Psoas muscle (tissue), 8 donors: ENCODE results near the gene CHRM5. TPM values are rescaled to one million over a fixed set of nuclear protein-coding genes. Genes with fewer than 3 reads are reported as not detected.

Source experiments
- ATAC-seq, 4 donors: fragments of 200-7000 bp; cut with Tn5 transposase; one replicate each; pipeline ENCODE4 v1.9.1; 2020; ENCODE audit warnings: moderate library complexity in 3 of 4, mild to moderate bottlenecking in 2 of 4
- DNase-seq, 2 donors: peaks; one replicate each; pipeline ENCODE4 v3.0.0-alpha.2; 2020
- H3K27ac ChIP-seq: fragments of 200-600 bp; one replicate; pipeline ENCODE4 v1.8.0; 2022
- H3K27me3 ChIP-seq, 3 donors: fragments of 200-600 bp in 1 of 3; one replicate each; pipeline versions ENCODE4 v1.6.1 to v1.8.0; 2013 to 2022; ENCODE audit warnings: low read length in 2 of 3, mild to moderate bottlenecking in 2 of 3, moderate library complexity in 1 of 3; ENCODE audit not compliant: insufficient read depth in 3 of 3
- H3K36me3 ChIP-seq, 2 donors: fragments of 200-600 bp in 1 of 2; one replicate each; pipeline versions ENCODE4 v1.6.1 to v1.8.0; 2013 to 2022; ENCODE audit warnings: low read depth in 1 of 2, mild to moderate bottlenecking in 1 of 2, moderate library complexity in 1 of 2; ENCODE audit not compliant: insufficient read depth in 1 of 2
- H3K4me1 ChIP-seq: fragments of 200-600 bp; one replicate; pipeline ENCODE4 v1.8.0; 2022
- H3K4me3 ChIP-seq: fragments of 200-600 bp; one replicate; pipeline ENCODE4 v1.8.0; 2022; ENCODE audit warnings: mild to moderate bottlenecking
- H3K9me3 ChIP-seq: fragments of 200-600 bp; one replicate; pipeline ENCODE4 v1.8.0; 2022
- WGBS, 3 donors: extraction: QIAGEN DNeasy Blood & Tissue Kit; methylation state at CpG; one replicate each; pipeline versions ENCODE4 v1.1.6 to v1.1.7; 2013; 5-methylcytosine and 5-hydroxymethylcytosine counted together
- intact Hi-C, 2 donors: fragments of 100-400 bp; cut with DNase I; formaldehyde crosslinking; loops; one replicate each; pipeline versions ENCODE4 v1.11.0 to v1.14.2; 2022
- polyA plus RNA-seq, 3 donors: library from polyadenylated mRNA; stranded (reverse); fragments of 200-250 nt; gene quantifications; one replicate each; pipeline ENCODE4 v1.2.3, GENCODE V29; 2013
- total RNA-seq, 4 donors: library from RNA; stranded (reverse); fragmentation: NEBNext Ultra II Directional in 2 of 4; extraction: Animal tissue kit (Norgen Biotek cat#: 25700) in 2 of 4; gene quantifications; one replicate each; pipeline versions ENCODE4 v1.2.1 to v1.2.4, GENCODE V29; 2021 to 2023
- TF ChIP-seq, protein P1 (sequence below): fragments of 200-600 bp; IDR thresholded peaks from one replicate; pipeline ENCODE4 v1.8.0; 2022; ENCODE audit warnings: antibody characterized with exemption
- donor health status: healthy with polysubstance abuse.
- donor health status: DM: no; HTN: no; CAD: no; lungs with moderate emphysema.
- donor health status: Bipolar disorder and iron deficiency.
- donor health status: healthy.
- donor health status: DM: yes; HTN: yes; CAD: no.
- donor health status: DM: no; HTN: no; CAD: no.
- donor health status: DM: no; HTN: no; CAD: no.
- donor health status: DM: yes; HTN: yes; CAD: no.

CHRM5 gene
- total and polyA plus RNA-seq, 7 donors, result under 0.01 to 0.04 TPM; not detected in 5

GRCh38 chr15:34056911-34057310 is 88.6 kb downstream of the CHRM5 start:
- no peak for ATAC-seq

GRCh38 chr15:34059476-34059875 is 91.2 kb downstream of the CHRM5 start:
- intact Hi-C loops, result no loop called here
- H3K36me3 ChIP-seq, result no peaks in the 10 kb centered on the region
- TF ChIP-seq, protein P1, sequence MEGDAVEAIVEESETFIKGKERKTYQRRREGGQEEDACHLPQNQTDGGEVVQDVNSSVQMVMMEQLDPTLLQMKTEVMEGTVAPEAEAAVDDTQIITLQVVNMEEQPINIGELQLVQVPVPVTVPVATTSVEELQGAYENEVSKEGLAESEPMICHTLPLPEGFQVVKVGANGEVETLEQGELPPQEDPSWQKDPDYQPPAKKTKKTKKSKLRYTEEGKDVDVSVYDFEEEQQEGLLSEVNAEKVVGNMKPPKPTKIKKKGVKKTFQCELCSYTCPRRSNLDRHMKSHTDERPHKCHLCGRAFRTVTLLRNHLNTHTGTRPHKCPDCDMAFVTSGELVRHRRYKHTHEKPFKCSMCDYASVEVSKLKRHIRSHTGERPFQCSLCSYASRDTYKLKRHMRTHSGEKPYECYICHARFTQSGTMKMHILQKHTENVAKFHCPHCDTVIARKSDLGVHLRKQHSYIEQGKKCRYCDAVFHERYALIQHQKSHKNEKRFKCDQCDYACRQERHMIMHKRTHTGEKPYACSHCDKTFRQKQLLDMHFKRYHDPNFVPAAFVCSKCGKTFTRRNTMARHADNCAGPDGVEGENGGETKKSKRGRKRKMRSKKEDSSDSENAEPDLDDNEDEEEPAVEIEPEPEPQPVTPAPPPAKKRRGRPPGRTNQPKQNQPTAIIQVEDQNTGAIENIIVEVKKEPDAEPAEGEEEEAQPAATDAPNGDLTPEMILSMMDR, result no peak
- H3K27me3 ChIP-seq, result no peaks in the 10 kb centered on the region
- ATAC-seq (no peak), DNase-seq (no peak)
- H3K4me1 ChIP-seq, result no peaks in the 10 kb centered on the region
- H3K9me3 ChIP-seq, result no peaks in the 10 kb centered on the region
- WGBS, 3 donors, result 36 to 40% (median 39%) methylated on average over 2 of the region's 2 CpGs
- no peak overlapping the region for H3K27ac ChIP-seq
- H3K4me3 ChIP-seq, result no peak overlapping the region

More at GRCh38 chr15:34056911-34057310, 88.6 kb downstream of the CHRM5 start:
- H3K27me3 ChIP-seq, result no peaks in the 10 kb centered on the region
- DNase-seq, result no peak
- no peaks in the 10 kb centered on the region for H3K9me3 ChIP-seq
- no peaks in the 10 kb centered on the region for H3K36me3 ChIP-seq
- no peak overlapping the region for H3K4me3 ChIP-seq
- no peaks in the 10 kb centered on the region for H3K4me1 ChIP-seq
- no peak overlapping the region for H3K27ac ChIP-seq
- intact Hi-C loops, result no loop called here
- 84 to 94% (median 86%) methylated on average over 5 of the region's 5 CpGs for WGBS, 3 donors
- TF ChIP-seq, protein P1, result no peak

DNA sequence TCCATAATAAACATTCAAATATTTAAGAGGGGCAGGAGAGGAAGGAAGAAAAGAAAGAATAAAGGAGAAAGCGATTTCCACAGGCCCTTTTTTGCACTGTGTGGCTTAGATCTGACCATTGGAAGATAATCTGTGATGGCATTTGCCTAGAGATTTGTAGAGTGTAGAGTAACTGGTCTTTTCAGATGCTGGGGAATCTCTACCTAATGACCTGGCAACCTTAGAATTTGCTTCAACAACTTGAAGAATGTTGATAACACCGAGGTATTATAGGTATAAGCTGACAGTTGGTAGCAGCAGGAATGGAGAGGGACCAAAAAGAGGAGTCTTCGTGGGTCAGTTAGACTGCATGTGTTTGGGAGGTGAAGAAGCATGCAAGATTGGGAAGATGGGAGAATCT is 91.6 kb downstream of the CHRM5 start:
- H3K9me3 ChIP-seq, result no peaks in the 10 kb centered on the region
- no peak overlapping the region for H3K4me3 ChIP-seq
- 68 to 70% (median 70%) methylated on average over 3 of the region's 3 CpGs for WGBS, 3 donors
- no peaks in the 10 kb centered on the region for H3K27me3 ChIP-seq
- DNase-seq (no peak), ATAC-seq (no peak)
- H3K27ac ChIP-seq, result no peak overlapping the region
- intact Hi-C loops, result loop anchor here in 1 of 2 donors (5.0 kb wide), 1 partner anchor 42 kb away; the partner anchor contains the start of genes EMC7 and PGBD4
- TF ChIP-seq, protein P1, result no peak
- no peaks in the 10 kb centered on the region for H3K4me1 ChIP-seq
- no peaks in the 10 kb centered on the region for H3K36me3 ChIP-seq

- ATAC-seq (no peak), DNase-seq (no peak)
- H3K9me3 ChIP-seq, result no peaks in the 10 kb centered on the region
- intact Hi-C loops, result loop anchor here in 1 of 2 donors (5.0 kb wide), 1 partner anchor 38 kb away; the partner anchor contains the start of genes EMC7 and PGBD4
- no peaks in the 10 kb centered on the region for H3K4me1 ChIP-seq
- H3K36me3 ChIP-seq, result no peaks in the 10 kb centered on the region
- no peak overlapping the region for H3K4me3 ChIP-seq
- WGBS, 3 donors, result 0% methylated on average over 1 of the region's 1 CpG
- no peaks in the 10 kb centered on the region for H3K27me3 ChIP-seq
- no peak overlapping the region for H3K27ac ChIP-seq
- TF ChIP-seq, protein P1, result no peak
Observed at GRCh38 chr15:34064438-34064837, 96.1 kb downstream of the CHRM5 start.

DNA sequence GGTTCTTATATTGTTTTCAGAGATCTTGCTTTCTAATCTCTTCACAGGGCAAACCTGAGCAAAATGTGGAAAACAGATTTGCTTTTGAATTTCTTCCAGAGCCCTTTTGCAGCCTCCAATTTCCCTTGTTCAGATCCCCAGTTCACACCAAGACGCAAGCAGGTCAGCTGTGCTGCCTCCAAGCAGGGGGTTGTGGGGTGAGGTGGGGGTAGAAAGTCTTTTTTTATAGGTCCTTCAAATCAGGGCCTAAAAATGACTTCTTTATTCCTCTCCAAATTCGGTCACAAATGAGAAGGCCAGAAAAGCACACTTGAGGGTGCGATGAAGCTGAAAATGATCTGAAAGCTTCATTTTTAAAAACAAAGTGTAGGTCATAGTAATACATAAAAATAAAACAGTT is 97.0 kb downstream of the CHRM5 start:
- DNase-seq (no peak), ATAC-seq (no peak)
- Histone ChIP-seq H3K27me3 (no peaks in the 10 kb centered on the region), H3K4me1 (no peaks in the 10 kb centered on the region), H3K36me3 (no peaks in the 10 kb centered on the region), H3K4me3 (no peak overlapping the region), H3K9me3 (no peaks in the 10 kb centered on the region), H3K27ac (no peak overlapping the region)
- WGBS, 3 donors, result 77 to 87% (median 85%) methylated on average over 3 of the region's 3 CpGs
- intact Hi-C loops, result no loop called here
- TF ChIP-seq, protein P1, result no peak
